Posterior cingulate gyrus (tissue), 11 donors: ENCODE data around the gene ABCG4.
"Not testable (repeated sequence)": the region's sequence is repeated elsewhere in the genome, so short reads cannot be mapped to it uniquely, and the experiment has no call there.

Experiments used
- DNase-seq, 10 donors: peaks; one replicate each; pipeline versions ENCODE4 v3.0.0 to v3.0.0-alpha.2; 2020 to 2021; ENCODE audit warnings: mixed read lengths in 3 of 10
- intact Hi-C: fragments of 100-400 bp; cut with DNase I; formaldehyde crosslinking; loops from one replicate; pipeline ENCODE4 v1.15.1; 2023

Gene ABCG4

DNA sequence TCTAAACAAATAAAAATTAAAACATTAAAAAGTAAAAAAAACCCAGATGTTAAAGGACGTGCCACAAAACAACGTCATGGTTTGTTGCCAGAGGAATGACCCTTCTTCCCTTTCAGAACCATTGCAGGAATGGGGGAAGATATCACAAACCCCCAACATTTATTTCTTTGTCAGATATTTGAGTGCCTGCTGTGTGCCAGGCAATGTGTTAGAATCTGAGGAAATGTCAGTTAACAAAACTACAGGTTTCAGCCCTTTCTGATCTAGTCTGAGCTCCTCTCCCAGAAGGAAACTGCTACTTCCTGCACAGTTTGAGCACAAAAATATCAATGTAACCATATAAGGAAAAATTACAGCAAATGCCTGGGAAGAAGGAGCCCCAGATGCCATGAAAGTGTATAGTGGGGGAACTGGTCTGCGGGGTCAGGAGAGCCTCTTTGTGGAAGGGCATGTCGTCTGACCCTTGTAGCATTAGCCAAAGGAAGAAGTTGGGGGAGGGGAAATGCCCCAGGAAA lies 29.4 kb downstream of the ABCG4 start:
- intact Hi-C loops: no loop called here
- no peak for DNase-seq

GRCh38 chr11:119179342-119179741 lies 30.5 kb downstream of the ABCG4 start:
- intact Hi-C loops: no loop called here
- DNase-seq: no peak

GRCh38 chr11:119179983-119180382 lies 31.1 kb downstream of the ABCG4 start:
- no peak for DNase-seq
- intact Hi-C loops: no loop called here

- DNase-seq: no peak
- intact Hi-C loops: no loop called here
Measured at GRCh38 chr11:119180729-119181676, 32.2 kb downstream of the ABCG4 start.

- no peak for DNase-seq
- intact Hi-C loops: no loop called here
Measured at GRCh38 chr11:119181677-119182412, 33.0 kb downstream of the ABCG4 start.

DNA sequence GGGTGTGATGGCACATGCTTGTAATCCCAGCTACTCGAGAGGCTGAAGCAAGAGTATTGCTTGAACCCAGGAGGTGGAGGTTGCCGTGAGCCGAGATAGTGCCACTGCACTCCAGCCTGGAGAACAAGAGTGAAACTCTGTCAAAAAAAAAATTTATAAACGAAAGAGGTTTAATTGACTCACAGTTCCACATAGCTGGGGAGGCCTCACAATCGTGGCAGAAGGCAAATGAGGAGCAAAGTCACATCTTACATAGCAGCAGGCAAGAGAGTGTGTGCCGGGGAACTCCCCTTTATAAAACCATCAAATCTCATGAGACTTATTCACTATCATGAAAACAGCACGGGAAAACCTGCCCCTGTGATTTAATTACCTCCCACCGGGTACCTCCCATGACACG lies 35.5 kb downstream of the ABCG4 start:
- intact Hi-C loops: not testable (repeated sequence)
- DNase-seq: peak in 1 of 10 donors; percentile 14

- intact Hi-C loops: no loop called here
- peak in 1 of 10 donors; percentile 59 for DNase-seq
Measured at GRCh38 chr11:119185981-119186634, 37.3 kb downstream of the ABCG4 start.

GRCh38 chr11:119187123-119187892 lies 38.5 kb downstream of the ABCG4 start:
- peak in 2 of 10 donors; percentile 58 to 77 for DNase-seq
- intact Hi-C loops: no loop called here

DNA sequence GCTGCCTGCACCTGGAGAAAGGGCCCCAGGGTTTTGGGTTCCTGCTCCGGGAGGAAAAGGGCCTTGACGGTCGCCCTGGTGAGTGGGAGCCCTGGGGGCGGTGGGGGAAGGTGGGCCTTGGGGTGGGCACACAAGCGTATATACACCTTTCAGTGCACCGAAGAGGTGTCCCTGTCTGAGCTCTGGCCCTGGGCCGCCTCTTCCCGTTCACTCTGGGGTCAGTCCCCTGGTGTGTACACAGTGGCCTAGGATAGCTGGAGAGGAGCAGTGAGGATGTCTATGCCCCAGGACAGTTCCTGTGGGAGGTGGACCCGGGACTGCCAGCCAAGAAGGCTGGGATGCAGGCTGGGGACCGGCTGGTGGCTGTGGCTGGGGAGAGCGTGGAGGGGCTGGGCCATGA lies 39.2 kb downstream of the ABCG4 start:
- intact Hi-C loops: no loop called here
- peak in 2 of 10 donors; percentile 26 to 71 for DNase-seq

- intact Hi-C loops: no loop called here
- peak in 2 of 10 donors; percentile 21 to 71 for DNase-seq
Measured at GRCh38 chr11:119188887-119189286, 40.0 kb downstream of the ABCG4 start.

DNA sequence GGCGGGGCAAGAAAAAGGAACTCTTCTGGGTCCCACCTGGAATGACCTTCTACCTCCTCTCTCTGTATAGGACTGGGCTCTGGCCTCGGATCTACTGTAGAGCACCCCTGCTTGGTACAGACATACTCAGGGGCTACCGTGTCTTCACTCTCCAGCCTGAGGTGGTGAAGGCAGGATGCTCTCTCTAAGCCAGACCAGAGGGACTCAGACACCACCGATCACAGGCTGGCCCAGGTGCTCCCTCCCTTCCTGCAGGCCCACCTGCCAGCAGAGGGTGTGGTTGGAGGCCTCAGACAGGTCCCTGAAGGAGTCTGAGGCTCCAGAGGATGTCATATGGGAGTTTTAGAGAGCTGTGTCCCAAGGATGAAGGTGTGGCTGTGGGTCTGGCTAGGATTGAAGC lies 40.5 kb downstream of the ABCG4 start:
- peak in 1 of 10 donors; percentile 11 for DNase-seq
- intact Hi-C loops: no loop called here

GRCh38 chr11:119190531-119190930 lies 41.7 kb downstream of the ABCG4 start:
- DNase-seq: peak in 3 of 10 donors; percentile 31 to 71 (median 62)
- intact Hi-C loops: loop anchor here (10.0 kb wide), 2 partner anchors 46 to 76 kb away; partner anchors contain the start of gene ABCG4

DNA sequence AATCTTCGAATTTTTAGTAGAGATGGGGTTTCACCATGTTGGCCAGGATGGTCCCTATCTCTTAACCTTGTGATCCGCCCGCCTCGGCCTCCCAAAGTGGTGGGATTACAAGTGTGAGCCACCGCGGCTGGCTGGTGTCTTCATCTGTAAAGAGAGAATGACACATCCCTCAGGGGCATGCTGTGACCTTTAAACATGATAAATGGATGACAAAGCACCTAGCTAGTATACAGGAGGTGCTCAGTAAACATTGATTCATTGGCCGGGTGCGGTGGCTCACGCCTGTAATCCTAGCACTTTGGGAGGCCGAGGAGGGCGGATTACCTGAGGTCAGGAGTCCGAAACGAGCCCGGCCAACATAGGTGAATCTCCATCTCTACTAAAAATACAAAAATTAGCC lies 42.4 kb downstream of the ABCG4 start:
- intact Hi-C loops: loop anchor here (10.0 kb wide), 2 partner anchors 46 to 76 kb away; partner anchors contain the start of gene ABCG4
- peak in 3 of 10 donors; percentile 33 to 53 (median 36) for DNase-seq

DNA sequence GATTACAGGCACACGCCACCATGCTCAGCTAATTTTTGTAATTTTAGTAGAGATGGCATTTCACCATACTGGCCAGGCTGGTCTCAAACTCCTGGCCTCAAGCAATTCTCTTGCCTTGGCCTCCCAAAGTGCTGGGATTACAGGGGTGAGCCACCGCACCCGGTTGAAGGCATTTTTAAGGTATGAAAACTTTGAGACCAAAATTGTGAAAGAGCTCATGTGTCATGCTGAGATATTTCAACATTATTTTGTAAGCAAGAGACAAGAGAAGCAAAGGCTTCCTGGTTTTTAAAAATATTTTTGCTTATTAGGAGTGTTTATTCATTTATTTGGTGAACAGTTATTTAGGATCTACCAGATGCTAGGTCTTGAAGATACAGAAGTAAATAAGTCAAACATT lies 43.3 kb downstream of the ABCG4 start:
- peak in 1 of 10 donors; percentile 18 for DNase-seq

DNA sequence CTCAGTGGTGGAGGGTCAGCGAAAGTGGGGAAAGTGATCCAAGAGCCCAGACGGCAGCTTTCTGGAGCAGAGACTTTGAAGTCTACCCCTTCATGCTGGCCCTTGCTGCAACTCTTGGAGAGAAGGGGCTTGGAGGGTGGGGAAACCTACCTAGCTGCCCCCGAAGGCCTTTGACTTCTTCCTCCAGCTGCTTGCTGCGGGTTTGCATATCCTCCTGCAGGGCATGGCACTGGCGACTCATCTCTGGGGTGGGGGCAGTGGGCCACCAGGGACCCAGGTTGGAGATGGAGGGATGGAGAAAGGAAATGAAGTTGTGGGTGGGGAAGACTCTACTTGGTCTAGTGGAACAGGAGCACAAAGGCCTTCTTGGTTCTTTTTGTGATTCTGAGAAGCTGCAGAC lies 44.1 kb downstream of the ABCG4 start:
- DNase-seq: peak in 1 of 10 donors; percentile 51
- intact Hi-C loops: loop anchor here (10.0 kb wide), 2 partner anchors 48 to 78 kb away; partner anchors contain the start of gene ABCG4

More for the DNA sequence above, 43.3 kb downstream of the ABCG4 start:
- intact Hi-C loops: loop anchor here (10.0 kb wide), 2 partner anchors 47 to 77 kb away; partner anchors contain the start of gene ABCG4

- peak in 1 of 10 donors; percentile 58 for DNase-seq
- intact Hi-C loops: loop anchor here (10.0 kb wide), 2 partner anchors 49 to 79 kb away; partner anchors contain the start of gene ABCG4
Measured at GRCh38 chr11:119193626-119194025, 44.8 kb downstream of the ABCG4 start.

GRCh38 chr11:119194811-119195440 lies 46.1 kb downstream of the ABCG4 start:
- intact Hi-C loops: loop anchor here (10.0 kb wide), 2 partner anchors 50 to 80 kb away; partner anchors contain the start of gene ABCG4

GRCh38 chr11:119195680-119196079 lies 46.8 kb downstream of the ABCG4 start:
- intact Hi-C loops: loop anchor here (10.0 kb wide), 2 partner anchors 51 to 81 kb away; partner anchors contain the start of gene ABCG4

More at GRCh38 chr11:119194811-119195440, 46.1 kb downstream of the ABCG4 start:
- peak in 2 of 10 donors; percentile 42 to 60 for DNase-seq

More at GRCh38 chr11:119195680-119196079, 46.8 kb downstream of the ABCG4 start:
- DNase-seq: peak in 2 of 10 donors; percentile 68 to 76
